Loucy (cell line): ENCODE results near the gene CRYBA2.

ENCODE experiments used
- H2AFZ ChIP-seq: fragments of 200-600 bp; sonication (generic); 2 replicates; pipeline ENCODE4 v1.6.0; 2016; ENCODE audit warnings: antibody characterized with exemption, mild to moderate bottlenecking, low read length, moderate library complexity
- H3F3A ChIP-seq: fragments of 200-600 bp; 2 replicates; pipeline ENCODE4 v1.6.0; 2016; ENCODE audit warnings: antibody characterized with exemption, low read depth, mild to moderate bottlenecking
- H3K27me3 ChIP-seq: fragments of 200-600 bp; sonication (generic); 2 replicates; pipeline ENCODE4 v1.6.1; 2014; ENCODE audit warnings: low read length, mild to moderate bottlenecking; ENCODE audit not compliant: insufficient read depth, poor library complexity, severe bottlenecking
- H3K36me3 ChIP-seq: fragments of 200-600 bp; sonication (generic); 2 replicates; pipeline ENCODE4 v1.6.1; 2016; ENCODE audit warnings: low read length; ENCODE audit not compliant: insufficient read depth
- H3K4me1 ChIP-seq: fragments of 200-600 bp; sonication (generic); 2 replicates; pipeline ENCODE4 v1.5.1; 2014; ENCODE audit warnings: low read length, mild to moderate bottlenecking; ENCODE audit not compliant: insufficient read depth, poor library complexity, severe bottlenecking
- H3K4me2 ChIP-seq: fragments of 200-600 bp; sonication (generic); 2 replicates; pipeline ENCODE4 v1.6.0; 2014; ENCODE audit warnings: antibody characterized with exemption, low read length, low read depth, mild to moderate bottlenecking; ENCODE audit not compliant: poor library complexity, severe bottlenecking
- H3K4me3 ChIP-seq: fragments of 200-600 bp; sonication (generic); 2 replicates; pipeline ENCODE4 v1.5.1; 2014; ENCODE audit warnings: low read length, mild to moderate bottlenecking, mixed read lengths; ENCODE audit not compliant: poor library complexity, severe bottlenecking
- H3K79me2 ChIP-seq: fragments of 200-600 bp; sonication (generic); 2 replicates; pipeline ENCODE4 v1.6.1; 2014; ENCODE audit warnings: low read length; ENCODE audit not compliant: insufficient read depth
- H3K9ac ChIP-seq: fragments of 200-600 bp; sonication (generic); 2 replicates; pipeline ENCODE4 v1.6.0; 2014; ENCODE audit warnings: mild to moderate bottlenecking, low read depth, low read length, moderate library complexity; ENCODE audit not compliant: poor library complexity, severe bottlenecking
- H3K9me2 ChIP-seq: fragments of 200-600 bp; sonication (generic); replicated peaks from 2 replicates; pipeline ENCODE4 v1.6.1; 2016; ENCODE audit warnings: low read depth, low read length, mixed read lengths
- H3K9me3 ChIP-seq: fragments of 200-600 bp; sonication (generic); 2 replicates; pipeline ENCODE4 v1.6.1; 2014; ENCODE audit warnings: mild to moderate bottlenecking, antibody characterized with exemption, low read length, low read depth; ENCODE audit not compliant: insufficient read depth
- H4K20me1 ChIP-seq: fragments of 200-600 bp; sonication (generic); 2 replicates; pipeline ENCODE4 v1.6.0; 2014; ENCODE audit warnings: antibody characterized with exemption, low read length, mild to moderate bottlenecking; ENCODE audit not compliant: insufficient read depth, poor library complexity, severe bottlenecking
- CTCF ChIP-seq: fragments of 200-600 bp; sonication (generic); conservative IDR thresholded peaks from 2 replicates; pipeline ENCODE4 v1.5.1; 2014; ENCODE audit warnings: mild to moderate bottlenecking, antibody characterized with exemption, low read length
- EZH2phosphoT487 ChIP-seq: fragments of 200-600 bp; IDR thresholded peaks from 2 replicates; pipeline ENCODE4 v1.6.1; 2018; ENCODE audit warnings: antibody characterized with exemption, mild to moderate bottlenecking, moderate library complexity, borderline replicate concordance

The CRYBA2 gene

GRCh38 chr2:219022616-219023015, 29.4 kb upstream of the CRYBA2 start:
- Histone ChIP-seq H3K36me3 (no peaks in the 10 kb centered on the region), H3K9me2 (no peaks in the 10 kb centered on the region), H2AFZ (no peak overlapping the region), H3K79me2 (no peaks in the 10 kb centered on the region), H3K9ac (no peak overlapping the region), H4K20me1 (no peaks in the 10 kb centered on the region), H3K4me1 (no peaks in the 10 kb centered on the region), H3K4me3 (no peak overlapping the region), H3K27me3 (no peaks in the 10 kb centered on the region), H3K9me3 (no peaks in the 10 kb centered on the region), H3F3A (no peaks in the 10 kb centered on the region), H3K4me2 (no peak overlapping the region)
- TF ChIP-seq EZH2phosphoT487 = no peak
- no peak for TF ChIP-seq CTCF

DNA sequence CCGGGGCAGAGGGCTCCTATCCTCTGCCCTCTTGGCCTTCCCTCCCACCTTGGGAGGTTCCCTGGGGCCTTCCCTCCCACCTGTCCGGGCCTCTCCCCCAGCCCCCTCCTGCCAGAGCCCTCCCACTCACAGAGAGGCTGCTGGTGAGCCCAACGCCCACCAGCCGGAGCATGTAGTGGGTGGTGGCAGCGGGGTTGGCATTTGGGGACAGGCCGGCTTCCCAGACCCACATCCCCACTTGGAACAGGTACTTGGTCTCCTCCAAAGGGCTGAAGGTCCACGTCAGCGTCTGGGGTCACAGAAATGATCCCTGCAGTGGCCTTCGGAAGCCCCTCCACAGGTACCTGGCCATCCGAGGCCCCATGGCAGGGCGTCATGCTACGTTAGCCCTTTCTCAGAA, 28.8 kb upstream of the CRYBA2 start:
- Histone ChIP-seq H3F3A (no peaks in the 10 kb centered on the region), H3K36me3 (no peaks in the 10 kb centered on the region), H3K27me3 (no peaks in the 10 kb centered on the region), H4K20me1 (no peaks in the 10 kb centered on the region), H3K4me3 (no peak overlapping the region), H2AFZ (no peak overlapping the region), H3K4me2 (no peak overlapping the region), H3K79me2 (no peaks in the 10 kb centered on the region), H3K4me1 (no peaks in the 10 kb centered on the region), H3K9me2 (no peaks in the 10 kb centered on the region), H3K9ac (no peak overlapping the region), H3K9me3 (no peaks in the 10 kb centered on the region)
- no peak for TF ChIP-seq EZH2phosphoT487
- no peak for TF ChIP-seq CTCF

GRCh38 chr2:219021591-219021990, 28.4 kb upstream of the CRYBA2 start:
- Histone ChIP-seq H3K4me2 (no peak overlapping the region), H3K4me3 (no peak overlapping the region), H3K9ac (no peak overlapping the region), H3K27me3 (no peaks in the 10 kb centered on the region), H4K20me1 (no peaks in the 10 kb centered on the region), H3K79me2 (no peaks in the 10 kb centered on the region), H3K9me3 (no peaks in the 10 kb centered on the region), H2AFZ (no peak overlapping the region), H3K4me1 (no peaks in the 10 kb centered on the region), H3K9me2 (no peaks in the 10 kb centered on the region), H3F3A (no peaks in the 10 kb centered on the region), H3K36me3 (no peaks in the 10 kb centered on the region)
- TF ChIP-seq CTCF (no peak), EZH2phosphoT487 (no peak)
